K562 (cell line): ENCODE measurements around the gene LRRC10B. TPM values are rescaled to one million over a fixed set of nuclear protein-coding genes. Genes with fewer than 3 reads are reported as not detected.

ENCODE experiments used
- ELF4 ChIP-seq: fragments of 450-650 bp; formaldehyde crosslinking; IDR thresholded peaks from 2 replicates; pipeline ENCODE4 v1.4.0; 2022; ENCODE audit warnings: missing genetic modification characterization
- EP400 ChIP-seq: fragments of 450-650 bp; IDR thresholded peaks from 2 replicates; pipeline ENCODE4 v1.6.1; 2017; ENCODE audit warnings: antibody characterized with exemption, mild to moderate bottlenecking, moderate library complexity
- ETV6 ChIP-seq, 3 experiments: fragments of 150-350 bp in 1 of 3; sonication (generic) in 1 of 3; formaldehyde crosslinking in 1 of 3; IDR thresholded peaks; 2 replicates each; pipeline versions ENCODE4 v1.6.1 to v1.8.0; 2014 to 2022; ENCODE audit warnings: borderline replicate concordance in 2 of 3, low read depth in 2 of 3, antibody characterized with exemption in 1 of 3, low read length in 1 of 3, mild to moderate bottlenecking in 1 of 3, missing genetic modification reagents in 1 of 3
- FOXK2 ChIP-seq, 2 experiments: fragments of 450-650 bp; IDR thresholded peaks in 1 of 2; conservative IDR thresholded peaks in 1 of 2; 2 replicates each; pipeline ENCODE4 v1.6.1; 2016; ENCODE audit warnings: low read depth in 2 of 2, mild to moderate bottlenecking in 1 of 2
- SMARCE1 ChIP-seq: fragments of 450-650 bp; IDR thresholded peaks from 2 replicates; pipeline ENCODE4 v1.7.1; 2016; ENCODE audit warnings: mild to moderate bottlenecking
- SNIP1 ChIP-seq: fragments of 450-650 bp; IDR thresholded peaks from 2 replicates; pipeline ENCODE4 v1.7.1; 2017; ENCODE audit warnings: low read depth, mild to moderate bottlenecking
- STAT5B ChIP-seq: fragments of 250-450 bp; sonication (Bioruptor Pico); IDR thresholded peaks from 2 replicates; pipeline ENCODE4 v1.8.0; 2021; ENCODE audit warnings: mild to moderate bottlenecking, inconsistent platforms
- TEAD2 ChIP-seq: fragments of 450-650 bp; IDR thresholded peaks from 2 replicates; pipeline ENCODE4 v1.6.1; 2016; ENCODE audit warnings: missing genetic modification characterization, control low read depth, missing compliant biosample characterization
- ZBED1 ChIP-seq: IDR thresholded peaks from 2 replicates; pipeline ENCODE4 v1.6.1; 2014
- ZNF12 ChIP-seq: sonication (generic); formaldehyde crosslinking; IDR thresholded peaks from 2 replicates; pipeline ENCODE4 v1.4.0; 2020; ENCODE audit warnings: mild to moderate bottlenecking, missing genetic modification reagents
- ZNF431 ChIP-seq: sonication (generic); formaldehyde crosslinking; IDR thresholded peaks from 2 replicates; pipeline ENCODE4 v1.8.0; 2022; ENCODE audit warnings: mild to moderate bottlenecking, missing genetic modification reagents
- ZNF561 ChIP-seq: fragments of 450-650 bp; formaldehyde crosslinking; conservative IDR thresholded peaks from 2 replicates; pipeline ENCODE4 v1.4.0; 2020; ENCODE audit warnings: mild to moderate bottlenecking, moderate library complexity
- ZNF589 ChIP-seq: fragments of 200-800 bp; sonication (Bioruptor generic); IDR thresholded peaks from 2 replicates; pipeline ENCODE4 v1.6.1; 2016; ENCODE audit warnings: low read depth, missing genetic modification characterization, missing compliant biosample characterization
- polyA plus RNA-seq, 8 experiments: library from polyadenylated mRNA; depleted of rRNA in 4 of 8; stranded (reverse) in 5 of 8; unstranded in 3 of 8; fragments of >200 nt; fragmentation: Nextera tagmentation in 2 of 8; fragmentation: Illumina TruSeq in 1 of 8; extraction: Ambion mirVana in 2 of 8; extraction: Trizol in 1 of 8; gene quantifications; 2 replicates each; pipeline versions ENCODE4 v1.2.1 to v1.2.3, GENCODE V29; 2011 to 2014; ENCODE audit warnings: inconsistent platforms in 1 of 8, missing spikeins in 1 of 8
- total RNA-seq, 7 experiments: library from RNA; depleted of rRNA in 6 of 7; stranded (reverse); fragments of >200 nt in 6 of 7; fragmentation: Illumina TruSeq in 2 of 7; extraction: Trizol in 2 of 7; gene quantifications; 2 replicates each; pipeline versions ENCODE4 v1.2.1 to v1.2.3, GENCODE V29; 2011 to 2021; ENCODE audit warnings: low replicate concordance in 1 of 7
- TF ChIP-seq, protein P1 (sequence below), 2 experiments: fragments of 150-350 bp in 1 of 2; IDR thresholded peaks; 2 replicates each; pipeline ENCODE4 v1.6.1; 2012 to 2016; ENCODE audit warnings: low read depth in 2 of 2, low read length in 2 of 2, mild to moderate bottlenecking in 1 of 2, moderate library complexity in 1 of 2
- TF ChIP-seq, protein P2 (sequence below): sonication (generic); formaldehyde crosslinking; IDR thresholded peaks from 2 replicates; pipeline ENCODE4 v1.8.0; 2022; ENCODE audit warnings: missing genetic modification reagents, mild to moderate bottlenecking, borderline replicate concordance
- TF ChIP-seq, protein P3 (sequence below): fragments of 450-650 bp; IDR thresholded peaks from 2 replicates; pipeline ENCODE4 v1.6.1; 2017; ENCODE audit warnings: antibody characterized with exemption

The LRRC10B gene
- total and polyA plus RNA-seq, 9 of the 15 experiments (the other 6 are each of a cell fraction or from before 2014, with no cell fraction given), result 0.11 TPM; not detected in 8

DNA sequence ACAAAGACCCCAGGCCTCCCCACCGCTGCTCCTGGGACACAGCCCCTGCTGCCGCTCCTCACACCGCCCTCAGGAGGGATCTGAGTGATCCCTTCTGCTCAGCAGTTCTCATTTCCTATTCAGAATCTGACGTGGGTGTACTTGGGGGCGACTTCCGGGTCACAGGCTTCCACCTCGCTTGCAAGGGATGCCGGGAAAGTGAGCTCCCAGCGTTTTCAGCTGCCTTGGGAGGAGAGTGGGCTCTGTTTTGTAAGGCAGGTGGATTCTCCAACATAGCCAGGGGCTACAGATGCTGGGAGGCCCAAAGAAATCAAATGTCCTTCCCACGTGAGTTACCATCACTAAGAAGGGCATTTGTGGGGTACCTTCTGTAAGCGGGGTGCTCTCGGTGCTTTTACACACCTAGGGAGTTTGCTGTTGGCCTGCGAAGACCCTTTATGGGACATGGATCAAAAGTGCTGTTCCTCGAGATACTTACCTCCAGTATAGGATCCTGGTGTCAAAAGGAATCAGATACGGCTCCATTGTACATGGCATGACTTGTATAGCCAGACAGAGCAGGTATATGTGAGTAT, 9.7 kb upstream of the LRRC10B start (continued):
- TF ChIP-seq, protein P1, sequence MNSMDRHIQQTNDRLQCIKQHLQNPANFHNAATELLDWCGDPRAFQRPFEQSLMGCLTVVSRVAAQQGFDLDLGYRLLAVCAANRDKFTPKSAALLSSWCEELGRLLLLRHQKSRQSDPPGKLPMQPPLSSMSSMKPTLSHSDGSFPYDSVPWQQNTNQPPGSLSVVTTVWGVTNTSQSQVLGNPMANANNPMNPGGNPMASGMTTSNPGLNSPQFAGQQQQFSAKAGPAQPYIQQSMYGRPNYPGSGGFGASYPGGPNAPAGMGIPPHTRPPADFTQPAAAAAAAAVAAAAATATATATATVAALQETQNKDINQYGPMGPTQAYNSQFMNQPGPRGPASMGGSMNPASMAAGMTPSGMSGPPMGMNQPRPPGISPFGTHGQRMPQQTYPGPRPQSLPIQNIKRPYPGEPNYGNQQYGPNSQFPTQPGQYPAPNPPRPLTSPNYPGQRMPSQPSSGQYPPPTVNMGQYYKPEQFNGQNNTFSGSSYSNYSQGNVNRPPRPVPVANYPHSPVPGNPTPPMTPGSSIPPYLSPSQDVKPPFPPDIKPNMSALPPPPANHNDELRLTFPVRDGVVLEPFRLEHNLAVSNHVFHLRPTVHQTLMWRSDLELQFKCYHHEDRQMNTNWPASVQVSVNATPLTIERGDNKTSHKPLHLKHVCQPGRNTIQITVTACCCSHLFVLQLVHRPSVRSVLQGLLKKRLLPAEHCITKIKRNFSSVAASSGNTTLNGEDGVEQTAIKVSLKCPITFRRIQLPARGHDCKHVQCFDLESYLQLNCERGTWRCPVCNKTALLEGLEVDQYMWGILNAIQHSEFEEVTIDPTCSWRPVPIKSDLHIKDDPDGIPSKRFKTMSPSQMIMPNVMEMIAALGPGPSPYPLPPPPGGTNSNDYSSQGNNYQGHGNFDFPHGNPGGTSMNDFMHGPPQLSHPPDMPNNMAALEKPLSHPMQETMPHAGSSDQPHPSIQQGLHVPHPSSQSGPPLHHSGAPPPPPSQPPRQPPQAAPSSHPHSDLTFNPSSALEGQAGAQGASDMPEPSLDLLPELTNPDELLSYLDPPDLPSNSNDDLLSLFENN (IDR thresholded peaks at IDR 0.05; ENCODE audit: low read depth in 2 of 2, low read length in 2 of 2), result peak in 1 of 2 experiments; percentile 81; a peak in 2 of 4 replicates
- TF ChIP-seq ETV6 (IDR thresholded peaks at IDR 0.05; ENCODE audit: borderline replicate concordance in 1 of 2, low read depth in 2 of 2, low read length in 1 of 2), result 0 out of 4 replicates have a peak, but pooled peaks of 1 of the 2 experiments have one; percentile 44
- TF ChIP-seq ETV6 (CRISPR knock-in tag; IDR thresholded peaks at IDR 0.05; ENCODE audit: borderline replicate concordance), result no peak
- no peak for TF ChIP-seq ZNF589 (CRISPR knock-in tag)
- TF ChIP-seq SMARCE1, result no peak
- no peak for TF ChIP-seq ZNF12 (CRISPR knock-in tag)
- no peak for TF ChIP-seq ZNF431 (CRISPR knock-in tag)
- no peak for TF ChIP-seq TEAD2
- TF ChIP-seq STAT5B (CRISPR knock-in tag), result no peak
- no peak for TF ChIP-seq ELF4 (CRISPR knock-in tag)
- TF ChIP-seq SNIP1, result no peak
- no peak for TF ChIP-seq ZNF561
- TF ChIP-seq, protein P2, sequence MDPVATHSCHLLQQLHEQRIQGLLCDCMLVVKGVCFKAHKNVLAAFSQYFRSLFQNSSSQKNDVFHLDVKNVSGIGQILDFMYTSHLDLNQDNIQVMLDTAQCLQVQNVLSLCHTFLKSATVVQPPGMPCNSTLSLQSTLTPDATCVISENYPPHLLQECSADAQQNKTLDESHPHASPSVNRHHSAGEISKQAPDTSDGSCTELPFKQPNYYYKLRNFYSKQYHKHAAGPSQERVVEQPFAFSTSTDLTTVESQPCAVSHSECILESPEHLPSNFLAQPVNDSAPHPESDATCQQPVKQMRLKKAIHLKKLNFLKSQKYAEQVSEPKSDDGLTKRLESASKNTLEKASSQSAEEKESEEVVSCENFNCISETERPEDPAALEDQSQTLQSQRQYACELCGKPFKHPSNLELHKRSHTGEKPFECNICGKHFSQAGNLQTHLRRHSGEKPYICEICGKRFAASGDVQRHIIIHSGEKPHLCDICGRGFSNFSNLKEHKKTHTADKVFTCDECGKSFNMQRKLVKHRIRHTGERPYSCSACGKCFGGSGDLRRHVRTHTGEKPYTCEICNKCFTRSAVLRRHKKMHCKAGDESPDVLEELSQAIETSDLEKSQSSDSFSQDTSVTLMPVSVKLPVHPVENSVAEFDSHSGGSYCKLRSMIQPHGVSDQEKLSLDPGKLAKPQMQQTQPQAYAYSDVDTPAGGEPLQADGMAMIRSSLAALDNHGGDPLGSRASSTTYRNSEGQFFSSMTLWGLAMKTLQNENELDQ, result no peak
- TF ChIP-seq ZBED1, result peak; percentile 83; the same call in 1 of the 2 replicates
- no peak for TF ChIP-seq FOXK2 (conservative IDR thresholded peaks at IDR 0.05 in 1 of 2, IDR thresholded peaks at IDR 0.05 in 1 of 2; ENCODE audit: low read depth in 2 of 2)
- TF ChIP-seq, protein P3, sequence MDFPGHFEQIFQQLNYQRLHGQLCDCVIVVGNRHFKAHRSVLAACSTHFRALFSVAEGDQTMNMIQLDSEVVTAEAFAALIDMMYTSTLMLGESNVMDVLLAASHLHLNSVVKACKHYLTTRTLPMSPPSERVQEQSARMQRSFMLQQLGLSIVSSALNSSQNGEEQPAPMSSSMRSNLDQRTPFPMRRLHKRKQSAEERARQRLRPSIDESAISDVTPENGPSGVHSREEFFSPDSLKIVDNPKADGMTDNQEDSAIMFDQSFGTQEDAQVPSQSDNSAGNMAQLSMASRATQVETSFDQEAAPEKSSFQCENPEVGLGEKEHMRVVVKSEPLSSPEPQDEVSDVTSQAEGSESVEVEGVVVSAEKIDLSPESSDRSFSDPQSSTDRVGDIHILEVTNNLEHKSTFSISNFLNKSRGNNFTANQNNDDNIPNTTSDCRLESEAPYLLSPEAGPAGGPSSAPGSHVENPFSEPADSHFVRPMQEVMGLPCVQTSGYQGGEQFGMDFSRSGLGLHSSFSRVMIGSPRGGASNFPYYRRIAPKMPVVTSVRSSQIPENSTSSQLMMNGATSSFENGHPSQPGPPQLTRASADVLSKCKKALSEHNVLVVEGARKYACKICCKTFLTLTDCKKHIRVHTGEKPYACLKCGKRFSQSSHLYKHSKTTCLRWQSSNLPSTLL, result no peak
- TF ChIP-seq EP400, result no peak
